ENCODE data around the gene TBX4.

DNA sequence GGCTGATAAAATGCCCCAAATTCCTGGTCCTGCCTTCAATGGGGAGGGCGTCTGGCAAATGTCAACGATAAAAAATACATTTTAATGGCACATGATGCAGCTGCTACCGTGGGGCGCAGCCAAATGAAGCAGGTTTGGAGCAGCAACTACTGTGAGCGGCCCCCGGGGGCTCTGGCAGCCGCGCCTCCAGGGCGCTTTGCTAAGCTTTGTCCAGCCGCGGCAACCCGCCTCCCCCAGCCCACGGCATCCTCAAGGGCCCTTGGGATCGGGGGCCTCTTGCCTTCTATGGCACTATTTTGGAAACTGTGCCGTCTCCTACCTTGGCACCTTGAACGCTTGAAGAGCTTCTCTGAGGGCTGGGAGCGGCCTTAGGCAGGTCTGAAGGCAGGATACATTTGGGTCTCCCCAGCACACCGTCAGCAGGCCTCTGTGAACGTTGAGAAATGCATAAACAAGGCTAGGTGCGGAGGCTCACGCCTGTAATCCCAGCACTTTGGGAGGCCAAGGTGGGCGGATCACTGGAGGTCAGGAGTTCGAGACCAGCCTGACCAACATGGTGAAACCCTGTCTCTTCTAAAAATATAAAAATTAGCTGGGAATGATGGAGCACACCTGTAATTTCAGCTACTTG, 25.1 kb downstream of the TBX4 start:
- TF ChIP-seq, protein P1, sequence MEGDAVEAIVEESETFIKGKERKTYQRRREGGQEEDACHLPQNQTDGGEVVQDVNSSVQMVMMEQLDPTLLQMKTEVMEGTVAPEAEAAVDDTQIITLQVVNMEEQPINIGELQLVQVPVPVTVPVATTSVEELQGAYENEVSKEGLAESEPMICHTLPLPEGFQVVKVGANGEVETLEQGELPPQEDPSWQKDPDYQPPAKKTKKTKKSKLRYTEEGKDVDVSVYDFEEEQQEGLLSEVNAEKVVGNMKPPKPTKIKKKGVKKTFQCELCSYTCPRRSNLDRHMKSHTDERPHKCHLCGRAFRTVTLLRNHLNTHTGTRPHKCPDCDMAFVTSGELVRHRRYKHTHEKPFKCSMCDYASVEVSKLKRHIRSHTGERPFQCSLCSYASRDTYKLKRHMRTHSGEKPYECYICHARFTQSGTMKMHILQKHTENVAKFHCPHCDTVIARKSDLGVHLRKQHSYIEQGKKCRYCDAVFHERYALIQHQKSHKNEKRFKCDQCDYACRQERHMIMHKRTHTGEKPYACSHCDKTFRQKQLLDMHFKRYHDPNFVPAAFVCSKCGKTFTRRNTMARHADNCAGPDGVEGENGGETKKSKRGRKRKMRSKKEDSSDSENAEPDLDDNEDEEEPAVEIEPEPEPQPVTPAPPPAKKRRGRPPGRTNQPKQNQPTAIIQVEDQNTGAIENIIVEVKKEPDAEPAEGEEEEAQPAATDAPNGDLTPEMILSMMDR (IDR thresholded peaks at IDR 0.05; ENCODE audit: insufficient read depth, low read length, poor library complexity, severe bottlenecking), result no peak
- no peak for TF ChIP-seq EZH2phosphoT487 (conservative IDR thresholded peaks at IDR 0.05; ENCODE audit: low read length)
